GM12878 (cell line): Measurements from ENCODE around the gene CD58. TPM values are rescaled to one million over a fixed set of nuclear protein-coding genes. Genes with fewer than 3 reads are reported as not detected.

ENCODE experiments used
- ATAC-seq: fragments of 200-7000 bp; cut with Tn5 transposase; 3 replicates; pipeline ENCODE4 v1.9.1; 2020; ENCODE audit warnings: mild to moderate bottlenecking, moderate library complexity
- BruUV-seq: library from RNA; stranded (reverse); fragments of 400-500 nt; replicated peaks from 2 replicates; lab custom pipeline; 2021; lab: Mats Ljungman, UMichigan
- CTCF ChIA-PET: fragments of 300-600 bp; sonication (Branson Sonifier 250); formaldehyde crosslinking; extraction: SDS; loops from one replicate; lab custom pipeline; 2021; ENCODE audit warnings: inconsistent platforms; lab: Yijun Ruan, JAX
- POLR2A ChIA-PET: fragments of 350-600 bp; formaldehyde crosslinking; extraction: SDS; loops from one replicate; lab custom pipeline; 2021; ENCODE audit warnings: inconsistent platforms; lab: Charles Lee
- RAD21 ChIA-PET: fragments of 300-600 bp; sonication (Branson Sonifier 250); formaldehyde crosslinking; loops from one replicate; lab custom pipeline; 2023; ENCODE audit warnings: antibody characterized with exemption; ENCODE audit not compliant: unreplicated experiment; lab: Charles Lee
- SMC1A ChIA-PET: fragments of 300-600 bp; sonication (Branson Sonifier 250); formaldehyde crosslinking; loops from one replicate; lab custom pipeline; 2023; ENCODE audit not compliant: unreplicated experiment, uncharacterized antibody; lab: Charles Lee
- DNase-seq: peaks from one replicate; pipeline ENCODE4 v3.0.0-alpha.2; 2011; ENCODE audit warnings: low read depth, low spot score
- FAIRE-seq: peaks from 3 replicates; lab custom pipeline; 2011; peaks lifted over from hg19 to GRCh38; lab: Jason Lieb, UNC
- H2AFZ ChIP-seq: 2 replicates; pipeline ENCODE4 v1.6.0; 2011; ENCODE audit warnings: low read depth, low read length, control low read depth; ENCODE audit not compliant: control insufficient read depth
- H3K27ac ChIP-seq: 2 replicates; pipeline ENCODE4 v1.5.1; 2011; ENCODE audit warnings: control low read depth; ENCODE audit not compliant: control insufficient read depth, insufficient read depth
- H3K27me3 ChIP-seq, 2 experiments: replicated peaks in 1 of 2; 2 replicates each; pipeline versions ENCODE4 v1.6.0 to v1.6.1; 2011; ENCODE audit warnings: low read length in 1 of 2; ENCODE audit not compliant: control insufficient read depth in 2 of 2, insufficient read depth in 2 of 2
- H3K36me3 ChIP-seq, 2 experiments: 2 replicates each; pipeline ENCODE4 v1.5.1; 2011; ENCODE audit warnings: low read length in 1 of 2; ENCODE audit not compliant: control insufficient read depth in 2 of 2, insufficient read depth in 2 of 2
- H3K4me1 ChIP-seq: 2 replicates; pipeline ENCODE4 v1.6.1; 2011; ENCODE audit warnings: mild to moderate bottlenecking, low read length, moderate library complexity, mixed read lengths; ENCODE audit not compliant: control insufficient read depth, insufficient read depth
- H3K4me2 ChIP-seq: 2 replicates; pipeline ENCODE4 v1.6.0; 2011; ENCODE audit warnings: control low read depth; ENCODE audit not compliant: control insufficient read depth, insufficient read depth
- H3K4me3 ChIP-seq: fragments of 200-600 bp; sonication (generic); 2 replicates; pipeline ENCODE4 v1.5.1; 2016
- H3K79me2 ChIP-seq: 2 replicates; pipeline ENCODE4 v1.6.0; 2011; ENCODE audit warnings: low read length; ENCODE audit not compliant: control insufficient read depth, insufficient read depth
- H3K9ac ChIP-seq: 2 replicates; pipeline ENCODE4 v1.8.0; 2011; ENCODE audit warnings: low read length, control low read depth, mixed read lengths; ENCODE audit not compliant: control insufficient read depth, insufficient read depth
- H3K9me3 ChIP-seq: replicated peaks from 3 replicates; pipeline ENCODE4 v1.5.1; 2011; ENCODE audit warnings: mild to moderate bottlenecking, low read length; ENCODE audit not compliant: control insufficient read depth, insufficient read depth
- H4K20me1 ChIP-seq: 2 replicates; pipeline ENCODE4 v1.6.0; 2011; ENCODE audit not compliant: control insufficient read depth, insufficient read depth
- CHD1 ChIP-seq: IDR thresholded peaks from 2 replicates; pipeline ENCODE4 v1.6.1; 2012; ENCODE audit warnings: low read depth, low read length, improper control_type of control experiment
- EP300 ChIP-seq, 2 experiments: fragments of 150-350 bp in 1 of 2; IDR thresholded peaks; 2 replicates each; pipeline ENCODE4 v1.6.1; 2011 to 2012; ENCODE audit warnings: low read depth in 2 of 2, low read length in 2 of 2, borderline replicate concordance in 1 of 2, improper control_type of control experiment in 1 of 2, inconsistent platforms in 1 of 2; ENCODE audit not compliant: control insufficient read depth in 1 of 2
- IKZF1 ChIP-seq: fragments of 450-650 bp; conservative IDR thresholded peaks from 2 replicates; pipeline ENCODE4 v1.6.1; 2017; ENCODE audit warnings: antibody characterized with exemption, mild to moderate bottlenecking
- IRF4 ChIP-seq: IDR thresholded peaks from 2 replicates; pipeline ENCODE4 v1.6.1; 2011; ENCODE audit warnings: low read depth, low read length
- JUNB ChIP-seq: IDR thresholded peaks from 2 replicates; pipeline ENCODE4 v1.6.1; 2016; ENCODE audit warnings: antibody characterized with exemption, mild to moderate bottlenecking
- JUND ChIP-seq: IDR thresholded peaks from 2 replicates; pipeline ENCODE4 v1.6.1; 2012; ENCODE audit warnings: low read depth, mild to moderate bottlenecking, low read length, improper control_type of control experiment, moderate library complexity
- ZNF274 ChIP-seq: IDR thresholded peaks from one replicate; pipeline ENCODE4 v1.8.0; 2011; ENCODE audit not compliant: insufficient read length, insufficient read depth
- WGBS: methylation state at CpG from one replicate; pipeline ENCODE4 v1.1.6; 2016; ENCODE audit warnings: low lambda C conversion rate; ENCODE audit not compliant: insufficient replicate concordance, insufficient coverage; ENCODE audit errors: missing lambda C conversion rate; 5-methylcytosine and 5-hydroxymethylcytosine counted together
- in situ Hi-C: fragments of 300-500 bp; cut with MboI; formaldehyde crosslinking; loops from 9 replicates; pipeline ENCODE4 v1.14.3; 2018; ENCODE audit warnings: mixed read lengths
- intact Hi-C: fragments of 100-400 bp; cut with micrococcal nuclease; formaldehyde crosslinking; loops from one replicate; pipeline ENCODE4 v1.14.2; 2022; ENCODE audit not compliant: unreplicated experiment
- polyA plus RNA-seq, 11 experiments: library from polyadenylated mRNA; depleted of rRNA in 4 of 11; unstranded in 6 of 11; stranded (reverse) in 5 of 11; fragments of >200 nt; fragmentation: Nextera tagmentation in 4 of 11; fragmentation: Illumina TruSeq in 1 of 11; extraction: Ambion mirVana in 4 of 11; extraction: Trizol in 1 of 11; gene quantifications; 1 replicate in 1 of 11; 2 replicates in 10 of 11; pipeline versions ENCODE4 v1.2.1 to v1.2.3, GENCODE V29; 2011 to 2016; ENCODE audit warnings: inconsistent platforms in 2 of 11, missing spikeins in 2 of 11, low read depth in 1 of 11
- total RNA-seq, 4 experiments: library from RNA; depleted of rRNA in 3 of 4; stranded (reverse); fragments of >200 nt in 3 of 4; fragmentation: Illumina TruSeq in 1 of 4; extraction: Trizol in 1 of 4; gene quantifications; 2 replicates each; pipeline versions ENCODE4 v1.2.1 to v1.2.3, GENCODE V29; 2013 to 2021

CD58 gene
- total and polyA plus RNA-seq, 10 of the 15 experiments (the other 5 are each of a cell fraction or from before 2014, with no cell fraction given) = 70.4 to 252 (median 129) TPM

- 0 out of 2 replicates have a peak, but pooled peaks have one; percentile 50 for TF ChIP-seq JUND
- peak; percentile 74 for TF ChIP-seq IKZF1
- TF ChIP-seq JUNB = peak; percentile 68
- TF ChIP-seq CHD1 = no peak
- TF ChIP-seq ZNF274 = no peak
- peak; percentile 92 for TF ChIP-seq IRF4
- TF ChIP-seq EP300 (IDR thresholded peaks at IDR 0.05; ENCODE audit: borderline replicate concordance in 1 of 2, control insufficient read depth in 1 of 2, low read depth in 2 of 2, low read length in 2 of 2) = peak in 1 of 2 experiments; percentile 24; a peak in 2 of 4 replicates
- TF ChIP-seq, all 136 proteins: peak for 15
These were observed 81.6 kb downstream of the CD58 start (continued) for GRCh38 chr1:116489231-116489697.

GRCh38 chr1:116488071-116488470, 82.8 kb downstream of the CD58 start:
- ChIA-PET RAD21 (interaction anchor here (1.0 to 7.4 kb wide), 6 partner anchors 9 to 680 kb away, joined by 3 to 147 read pairs (median 4); no protein-coding TSS in a partner anchor), CTCF (interaction anchor here (0.7 to 10.5 kb wide), 10 partner anchors 11 to 389 kb away, joined by 3 to 239 read pairs (median 15); no protein-coding TSS in a partner anchor), POLR2A (interaction anchor here (0.5 kb wide), 1 partner anchor 11 kb away, joined by 6 read pairs; no protein-coding TSS in a partner anchor), SMC1A (interaction anchor here (0.9 to 8.0 kb wide), 9 partner anchors 10 to 348 kb away, joined by 3 to 161 read pairs (median 20); no protein-coding TSS in a partner anchor)
- H3K9me3 ChIP-seq = no peaks in the 10 kb centered on the region
- ATAC-seq (no peak), FAIRE-seq (no peak), DNase-seq (no peak)
- H3K4me2 ChIP-seq = no peak overlapping the region
- H3K4me1 ChIP-seq = peaks cover 10% of the 10 kb centered on the region
- whole genome bisulfite sequencing = 84% methylated on average over 4 of the region's 4 CpGs
- no peaks in the 10 kb centered on the region for H3K79me2 ChIP-seq
- intact Hi-C loops = loop anchor here (5.0 kb wide), 1 partner anchor 256 kb away; no protein-coding TSS in a partner anchor
- TSS peak; percentile 33 for BruUV-seq
- H4K20me1 ChIP-seq = no peaks in the 10 kb centered on the region
- H3K27me3 ChIP-seq = no peaks in the 10 kb centered on the region
- H3K4me3 ChIP-seq = no peak overlapping the region
- no peak overlapping the region for H3K27ac ChIP-seq
- in situ Hi-C loops = loop anchor here (5.0 kb wide), 1 partner anchor 356 kb away; no protein-coding TSS in a partner anchor
- H3K36me3 ChIP-seq = no peaks in the 10 kb centered on the region
- TF ChIP-seq IKZF1 = no peak
- H3K9ac ChIP-seq = no peak overlapping the region
- H2AFZ ChIP-seq = no peak overlapping the region
